GM15510 (cell line): ENCODE data around the gene DPH2.

Source experiments
- POLR2A ChIP-seq: IDR thresholded peaks from 3 replicates; pipeline ENCODE4 v1.6.1; 2011; ENCODE audit warnings: borderline replicate concordance; ENCODE audit not compliant: insufficient read length; ENCODE audit errors: extremely low read depth

The DPH2 gene

GRCh38 chr1:43973981-43974442 is 4.2 kb downstream of the DPH2 start:
- TF ChIP-seq POLR2A: no peak

- peak; percentile 87 for TF ChIP-seq POLR2A
Observed at GRCh38 chr1:43974443-43975248, 4.8 kb downstream of the DPH2 start, which contains the start of gene ATP6V0B. Gene ATP6V0B (plus strand): TSS chr1:43974960. CDS start chr1:43975041, 81 bp downstream.

GRCh38 chr1:43975249-43975961 is 5.6 kb downstream of the DPH2 start:
- no peak for TF ChIP-seq POLR2A

- no peak for TF ChIP-seq POLR2A
Observed at GRCh38 chr1:43976045-43976444, 6.2 kb downstream of the DPH2 start.

- no peak for TF ChIP-seq POLR2A
Observed at GRCh38 chr1:43976890-43977289, 7.1 kb downstream of the DPH2 start.

GRCh38 chr1:43977376-43978263 is 7.8 kb downstream of the DPH2 start:
- TF ChIP-seq POLR2A: no peak

- no peak for TF ChIP-seq POLR2A
Observed at GRCh38 chr1:43978264-43978550, 8.4 kb downstream of the DPH2 start.

GRCh38 chr1:43978551-43979260 is 8.9 kb downstream of the DPH2 start, which contains the start of gene B4GALT2:
Gene B4GALT2 (plus strand): TSS chr1:43979210. CDS start chr1:43981161, 1,951 bp downstream.
- TF ChIP-seq POLR2A: peak; percentile 17

GRCh38 chr1:43979261-43979527 is 9.4 kb downstream of the DPH2 start:
- TF ChIP-seq POLR2A: no peak

GRCh38 chr1:43979528-43980254 is 9.9 kb downstream of the DPH2 start:
- peak; percentile 13 for TF ChIP-seq POLR2A

GRCh38 chr1:43980255-43981134 is 10.7 kb downstream of the DPH2 start:
- TF ChIP-seq POLR2A: no peak

- no peak for TF ChIP-seq POLR2A
Observed at GRCh38 chr1:43981135-43981491, 11.3 kb downstream of the DPH2 start.

- TF ChIP-seq POLR2A: no peak
Observed at GRCh38 chr1:43981636-43982035, 11.8 kb downstream of the DPH2 start.
